Esophagus squamous epithelium (tissue), 4 donors: ENCODE results near the gene ARSA.
"Not testable (repeated sequence)": the region's sequence is repeated elsewhere in the genome, so short reads cannot be mapped to it uniquely, and the experiment has no call there.

Experiments
- CTCF ChIP-seq, 6 experiments: fragments of 450-650 bp in 4 of 6; fragments of 200-600 bp in 2 of 6; sonication (generic) in 2 of 6; IDR thresholded peaks; one replicate each; pipeline ENCODE4 v1.5.1; 2016 to 2019; ENCODE audit warnings: antibody characterized with exemption in 6 of 6, mild to moderate bottlenecking in 4 of 6, moderate library complexity in 4 of 6
- POLR2A ChIP-seq, 4 donors: fragments of 450-650 bp; IDR thresholded peaks; one replicate each; pipeline ENCODE4 v1.6.1; 2017; ENCODE audit warnings: antibody characterized with exemption in 4 of 4, mild to moderate bottlenecking in 4 of 4, moderate library complexity in 3 of 4

- not testable (repeated sequence) for TF ChIP-seq POLR2A, CTCF (IDR thresholded peaks at IDR 0.05)
These were observed 12.3 kb upstream of the ARSA start for GRCh38 chr22:50640296-50640695.
